GM21423 (cell line): Measurements from ENCODE around the gene RPS6KL1.

Experiments used
- ATAC-seq: cut with Tn5 transposase; IDR thresholded peaks from one replicate; pipeline ENCODE4 v1.9.1; 2021; ENCODE audit warnings: mild to moderate bottlenecking, moderate library complexity; ENCODE audit not compliant: unreplicated experiment

RPS6KL1 gene

GRCh38 chr14:74952180-74952665 lies 29.2 kb upstream of the RPS6KL1 start:
- ATAC-seq: no peak

GRCh38 chr14:74951443-74952179 lies 28.6 kb upstream of the RPS6KL1 start:
- no peak for ATAC-seq

GRCh38 chr14:74950795-74951442 lies 27.9 kb upstream of the RPS6KL1 start:
- ATAC-seq: no peak

- no peak for ATAC-seq
These were observed 27.0 kb upstream of the RPS6KL1 start for GRCh38 chr14:74949859-74950573.

- no peak for ATAC-seq
These were observed 26.1 kb upstream of the RPS6KL1 start for GRCh38 chr14:74949191-74949601.

- ATAC-seq: no peak
These were observed 25.4 kb upstream of the RPS6KL1 start for GRCh38 chr14:74948228-74949175.

- no peak for ATAC-seq
These were observed 24.5 kb upstream of the RPS6KL1 start for GRCh38 chr14:74947353-74948227.

- ATAC-seq: no peak
These were observed 23.7 kb upstream of the RPS6KL1 start for GRCh38 chr14:74946659-74947281.

- peak; percentile 39 for ATAC-seq
These were observed 23.0 kb upstream of the RPS6KL1 start for GRCh38 chr14:74945852-74946658.

- no peak for ATAC-seq
These were observed 22.3 kb upstream of the RPS6KL1 start for GRCh38 chr14:74945261-74945851.

- ATAC-seq: no peak
These were observed 19.5 kb upstream of the RPS6KL1 start for GRCh38 chr14:74942608-74943007.

GRCh38 chr14:74942181-74942580 lies 19.1 kb upstream of the RPS6KL1 start:
- no peak for ATAC-seq

GRCh38 chr14:74941676-74942097 lies 18.6 kb upstream of the RPS6KL1 start:
- peak; percentile 36 for ATAC-seq

GRCh38 chr14:74940956-74941565 lies 18.0 kb upstream of the RPS6KL1 start:
- ATAC-seq: no peak

- no peak for ATAC-seq
These were observed 15.8 kb upstream of the RPS6KL1 start for GRCh38 chr14:74938531-74939495.

GRCh38 chr14:74937171-74937570 lies 14.1 kb upstream of the RPS6KL1 start:
- ATAC-seq: no peak
